IgD-negative memory B cell (primary cell): ENCODE data around the gene DCTN3. TPM values are rescaled to one million over a fixed set of nuclear protein-coding genes. Genes with fewer than 3 reads are reported as not detected.

Source experiments
- H3K27ac Mint-ChIP-seq, 3 donors: one replicate each; pipeline ENCODE4 v1.8.0; 2020 to 2022; ENCODE audit warnings: mild to moderate bottlenecking in 3 of 3, mixed read lengths in 3 of 3, moderate library complexity in 1 of 3
- H3K27me3 Mint-ChIP-seq: one replicate; pipeline ENCODE4 v1.8.0; 2021; ENCODE audit warnings: mixed read lengths
- H3K36me3 Mint-ChIP-seq: one replicate; pipeline ENCODE4 v1.8.0; 2020; ENCODE audit warnings: mild to moderate bottlenecking, mixed read lengths
- H3K4me1 Mint-ChIP-seq, 3 donors: one replicate each; pipeline ENCODE4 v1.8.0; 2020 to 2022; ENCODE audit warnings: mixed read lengths in 3 of 3, mild to moderate bottlenecking in 1 of 3
- H3K4me3 Mint-ChIP-seq, 4 donors: one replicate each; pipeline ENCODE4 v1.8.0; 2020 to 2022; ENCODE audit warnings: mild to moderate bottlenecking in 4 of 4, mixed read lengths in 4 of 4, moderate library complexity in 3 of 4
- H3K9me3 Mint-ChIP-seq, 3 donors: one replicate each; pipeline ENCODE4 v1.8.0; 2020 to 2021; ENCODE audit warnings: mixed read lengths in 3 of 3, mild to moderate bottlenecking in 1 of 3
- polyA plus RNA-seq: library from polyadenylated mRNA; unstranded; fragments of 300-500 nt; fragmentation: Illumina TruSeq; gene quantifications from one replicate; pipeline ENCODE4 v1.2.3, GENCODE V29; 2021

DCTN3 gene
- polyA plus RNA-seq, 1 donor from 2014 or later, result 113 TPM

GRCh38 chr9:34579808-34580163 is 40.5 kb downstream of the DCTN3 start:
- no peaks in the 10 kb centered on the region for H3K9me3 Mint-ChIP-seq
- H3K27me3 Mint-ChIP-seq, result peaks cover 50% of the 10 kb centered on the region
- no peak overlapping the region for H3K4me3 Mint-ChIP-seq
- peaks cover 0 to 7% (median 7%) of the 10 kb centered on the region in 3 donors for H3K4me1 Mint-ChIP-seq
- H3K36me3 Mint-ChIP-seq, result no peaks in the 10 kb centered on the region
- no peak overlapping the region for H3K27ac Mint-ChIP-seq

DNA sequence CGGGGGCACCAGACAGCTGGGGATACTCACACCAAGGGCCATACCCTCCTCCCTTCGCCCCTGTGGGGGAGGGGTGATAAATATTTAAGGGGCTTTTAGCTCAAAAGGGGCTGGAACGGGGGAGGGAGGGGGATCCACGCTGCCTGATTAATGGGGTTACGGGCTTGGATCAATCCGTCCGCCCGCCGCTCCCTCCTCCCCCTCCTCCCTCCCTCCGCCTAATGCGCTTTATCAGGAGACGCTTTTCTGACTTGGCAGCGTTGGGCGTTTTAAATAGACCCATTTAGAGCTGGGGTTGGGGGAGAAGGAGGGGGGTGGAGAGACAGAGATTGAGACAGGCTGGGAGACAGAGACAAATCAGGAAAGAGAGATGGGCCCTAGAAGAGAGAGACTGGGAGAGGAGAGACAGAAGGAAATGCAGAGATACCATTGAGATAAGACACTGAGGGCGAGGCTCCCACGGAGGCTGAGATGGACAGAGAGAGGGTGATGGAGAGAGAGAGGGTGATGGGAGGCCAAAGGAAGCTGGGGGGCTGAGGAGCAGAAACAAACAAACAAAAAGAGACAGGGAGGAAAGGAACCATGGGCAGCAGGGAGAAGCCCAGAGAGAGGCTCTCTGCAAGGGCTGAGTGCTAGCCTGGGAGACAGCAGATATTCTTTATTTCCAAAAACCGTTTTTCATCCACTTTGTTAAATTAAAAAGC is 41.0 kb downstream of the DCTN3 start:
- Mint-ChIP-seq H3K4me3 (no peak overlapping the region), H3K27me3 (peaks cover 50% of the 10 kb centered on the region), H3K9me3 (no peaks in the 10 kb centered on the region), H3K27ac (no peak overlapping the region), H3K4me1 (peaks cover 0 to 7% (median 7%) of the 10 kb centered on the region in 3 donors), H3K36me3 (no peaks in the 10 kb centered on the region)

GRCh38 chr9:34578241-34579103 is 41.8 kb downstream of the DCTN3 start:
- Mint-ChIP-seq H3K27ac (no peak overlapping the region), H3K36me3 (no peaks in the 10 kb centered on the region), H3K4me3 (peak overlapping the region in 3 of 4 donors; percentile 27 to 50 (median 35)), H3K27me3 (peaks cover 51% of the 10 kb centered on the region), H3K4me1 (peaks cover 0 to 7% (median 7%) of the 10 kb centered on the region in 3 donors), H3K9me3 (no peaks in the 10 kb centered on the region)

- Mint-ChIP-seq H3K4me3 (peak overlapping the region in 3 of 4 donors; percentile 50 to 85 (median 85)), H3K36me3 (no peaks in the 10 kb centered on the region), H3K4me1 (peaks cover 0 to 7% (median 7%) of the 10 kb centered on the region in 3 donors), H3K9me3 (no peaks in the 10 kb centered on the region), H3K27ac (no peak overlapping the region), H3K27me3 (peaks cover 52% of the 10 kb centered on the region)
Observed at GRCh38 chr9:34577400-34578240, 42.7 kb downstream of the DCTN3 start.

DNA sequence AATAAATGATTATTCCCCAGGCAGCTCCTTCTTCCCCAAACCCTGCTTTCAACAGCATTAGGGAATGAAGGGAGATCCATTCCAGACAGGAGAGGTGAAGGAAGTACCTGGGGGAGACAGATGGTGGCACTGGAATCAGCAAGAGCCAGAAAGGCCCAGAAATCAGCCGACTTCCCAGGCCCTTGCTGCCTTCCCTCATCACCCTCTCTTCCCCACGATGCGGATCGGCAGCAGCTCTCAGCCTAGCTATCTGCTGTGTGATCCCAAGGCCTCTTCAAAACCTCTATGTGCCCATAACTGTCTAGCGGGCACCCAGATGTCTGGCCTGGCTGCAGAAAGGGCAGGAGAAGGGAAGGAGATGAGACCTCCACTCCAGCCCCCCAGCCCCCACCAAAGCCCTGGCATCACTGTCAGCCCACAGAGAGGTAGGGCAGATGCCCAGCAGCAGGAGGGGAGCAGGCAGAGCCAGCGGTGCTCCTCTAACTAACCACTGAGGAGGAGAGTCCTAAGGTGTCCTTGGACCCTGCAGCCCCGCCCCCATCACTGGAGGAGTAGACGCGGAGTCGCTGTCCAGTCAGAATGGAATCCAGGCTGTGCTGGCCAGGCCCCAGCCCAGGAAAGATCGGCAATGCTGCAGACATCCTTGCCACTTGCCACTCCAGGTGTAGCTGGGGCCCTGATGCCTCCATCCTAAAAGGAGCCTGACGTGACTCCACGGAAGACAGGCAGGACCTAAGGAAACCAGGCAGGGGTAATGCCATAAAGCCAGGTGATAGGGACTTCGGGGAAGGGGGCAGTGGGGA is 43.5 kb downstream of the DCTN3 start:
- Mint-ChIP-seq H3K27ac (no peak overlapping the region), H3K36me3 (no peaks in the 10 kb centered on the region), H3K4me3 (peak overlapping the region in 2 of 4 donors; percentile 85), H3K9me3 (no peaks in the 10 kb centered on the region), H3K4me1 (peaks cover 0 to 7% (median 7%) of the 10 kb centered on the region in 3 donors), H3K27me3 (peaks cover 52% of the 10 kb centered on the region)

GRCh38 chr9:34575862-34576596 is 44.3 kb downstream of the DCTN3 start:
- peaks cover 49% of the 10 kb centered on the region for H3K27me3 Mint-ChIP-seq
- no peak overlapping the region for H3K27ac Mint-ChIP-seq
- H3K4me1 Mint-ChIP-seq, result peaks cover 0 to 8% (median 7%) of the 10 kb centered on the region in 3 donors
- no peaks in the 10 kb centered on the region for H3K9me3 Mint-ChIP-seq
- H3K36me3 Mint-ChIP-seq, result no peaks in the 10 kb centered on the region
- H3K4me3 Mint-ChIP-seq, result no peak overlapping the region

- H3K27me3 Mint-ChIP-seq, result peaks cover 42% of the 10 kb centered on the region
- H3K4me3 Mint-ChIP-seq, result no peak overlapping the region
- no peaks in the 10 kb centered on the region for H3K9me3 Mint-ChIP-seq
- no peaks in the 10 kb centered on the region for H3K36me3 Mint-ChIP-seq
- peaks cover 0 to 8% (median 7%) of the 10 kb centered on the region in 3 donors for H3K4me1 Mint-ChIP-seq
- H3K27ac Mint-ChIP-seq, result no peak overlapping the region
Observed at GRCh38 chr9:34575241-34575640, 45.1 kb downstream of the DCTN3 start.

DNA sequence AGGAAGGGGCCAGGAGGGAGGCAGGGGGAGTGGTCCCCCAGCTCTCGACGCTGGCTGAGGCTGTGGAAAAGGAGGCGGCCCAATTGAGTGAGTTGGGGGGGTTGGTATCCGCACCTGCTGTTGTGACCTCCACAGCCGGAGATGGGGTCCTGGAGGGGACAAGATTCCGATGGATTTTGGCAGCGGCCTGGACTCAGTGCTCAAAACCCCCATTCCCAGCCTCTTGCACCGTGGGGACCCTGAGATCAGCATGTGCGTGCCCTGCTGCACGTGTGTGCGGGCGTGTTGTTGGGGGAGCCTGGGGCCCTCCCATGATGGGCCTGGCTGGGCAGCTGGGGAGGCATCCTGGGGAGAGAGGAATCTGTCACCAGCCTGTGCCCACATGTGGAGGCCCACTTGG is 45.7 kb downstream of the DCTN3 start:
- Mint-ChIP-seq H3K4me3 (no peak overlapping the region), H3K36me3 (no peaks in the 10 kb centered on the region), H3K4me1 (peaks cover 0 to 8% (median 7%) of the 10 kb centered on the region in 3 donors), H3K27me3 (peaks cover 36% of the 10 kb centered on the region), H3K9me3 (no peaks in the 10 kb centered on the region), H3K27ac (no peak overlapping the region)

DNA sequence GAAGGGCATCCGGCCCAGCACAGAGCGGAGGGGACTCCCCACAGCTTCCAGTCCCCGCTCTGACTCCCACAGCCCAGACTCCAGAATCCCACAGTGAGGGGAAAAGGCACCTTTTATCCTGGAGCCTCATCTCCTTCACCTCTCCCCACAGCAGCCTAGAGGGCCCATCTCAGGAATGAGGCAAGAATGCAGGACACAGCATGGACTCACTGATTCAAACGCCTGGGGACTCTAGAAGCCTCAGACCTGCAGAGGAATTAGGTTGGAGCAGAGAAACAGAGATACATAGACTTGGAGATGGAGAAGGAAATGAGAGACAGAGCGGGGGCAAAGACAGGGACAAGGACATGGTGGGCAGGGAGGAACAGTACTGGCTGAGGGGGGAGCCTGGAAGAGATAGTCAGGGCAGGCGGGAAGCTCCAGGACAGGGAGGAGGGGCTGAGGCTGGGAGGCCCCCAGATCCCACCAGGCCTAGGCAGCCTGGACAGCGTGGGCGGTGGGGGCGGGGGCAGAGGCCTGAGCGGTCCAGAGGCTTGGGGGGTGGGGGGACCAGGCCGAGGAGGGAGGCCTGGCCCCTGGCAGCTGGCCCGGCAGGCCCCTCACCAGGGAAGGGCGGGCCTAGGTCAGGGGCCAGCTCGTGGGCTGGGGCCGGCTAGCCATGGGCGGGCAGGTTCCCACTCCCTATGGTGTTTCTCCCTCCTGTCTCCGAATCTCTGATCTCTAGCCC is 46.5 kb downstream of the DCTN3 start:
- Mint-ChIP-seq H3K9me3 (no peaks in the 10 kb centered on the region), H3K27me3 (peaks cover 32% of the 10 kb centered on the region), H3K4me1 (peaks cover 0 to 8% (median 5%) of the 10 kb centered on the region in 3 donors), H3K27ac (no peak overlapping the region), H3K4me3 (no peak overlapping the region), H3K36me3 (no peaks in the 10 kb centered on the region)

DNA sequence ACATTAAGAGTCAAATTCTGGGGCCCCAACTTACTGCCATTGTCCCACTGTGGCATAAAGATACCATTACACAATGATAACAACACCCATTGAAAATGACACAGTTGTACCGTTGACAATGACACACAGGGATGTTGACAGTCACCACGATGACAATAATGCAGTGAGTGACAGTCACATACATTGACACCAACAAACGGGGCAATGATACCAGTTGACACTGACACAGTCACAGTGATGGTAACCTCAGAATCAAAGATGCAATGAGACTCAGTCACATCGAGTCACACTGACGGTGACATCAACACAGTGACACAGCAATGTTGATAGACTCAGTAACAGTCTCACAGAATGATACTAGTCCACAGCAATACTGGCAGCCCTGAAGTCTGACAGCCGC is 47.7 kb downstream of the DCTN3 start:
- peaks cover 30% of the 10 kb centered on the region for H3K27me3 Mint-ChIP-seq
- no peaks in the 10 kb centered on the region for H3K9me3 Mint-ChIP-seq
- H3K4me3 Mint-ChIP-seq, result no peak overlapping the region
- no peaks in the 10 kb centered on the region for H3K36me3 Mint-ChIP-seq
- H3K4me1 Mint-ChIP-seq, result peaks cover 0 to 7% (median 5%) of the 10 kb centered on the region in 3 donors
- no peak overlapping the region for H3K27ac Mint-ChIP-seq

DNA sequence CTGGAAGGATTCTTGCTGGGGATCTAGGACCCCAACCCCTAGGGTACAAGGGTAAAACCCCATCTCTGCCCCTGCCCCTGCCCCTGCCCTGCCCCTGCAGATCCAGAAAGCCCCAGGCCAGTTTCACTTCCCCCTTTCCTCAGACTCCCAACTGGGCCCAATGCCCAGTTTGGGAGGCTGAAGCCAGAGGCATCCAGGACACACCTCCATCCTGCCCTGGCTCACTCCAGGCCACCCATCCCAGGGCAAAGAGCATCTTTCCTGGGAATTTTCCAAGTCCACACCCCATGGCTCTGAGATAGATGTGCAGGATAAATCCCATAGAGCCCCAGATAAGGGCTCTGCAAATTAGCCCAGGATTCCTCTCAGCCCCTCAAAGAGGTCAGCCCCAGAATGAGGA is 48.2 kb downstream of the DCTN3 start:
- Mint-ChIP-seq H3K36me3 (no peaks in the 10 kb centered on the region), H3K27me3 (peaks cover 28% of the 10 kb centered on the region), H3K4me1 (peaks cover 0 to 2% (median 2%) of the 10 kb centered on the region in 3 donors), H3K27ac (no peak overlapping the region), H3K4me3 (peak overlapping the region in 1 of 4 donors; percentile 57), H3K9me3 (no peaks in the 10 kb centered on the region)

- H3K4me3 Mint-ChIP-seq, result no peak overlapping the region
- H3K9me3 Mint-ChIP-seq, result no peaks in the 10 kb centered on the region
- peaks cover 26% of the 10 kb centered on the region for H3K27me3 Mint-ChIP-seq
- H3K36me3 Mint-ChIP-seq, result no peaks in the 10 kb centered on the region
- H3K4me1 Mint-ChIP-seq, result peaks cover 0 to 2% (median 1%) of the 10 kb centered on the region in 3 donors
- H3K27ac Mint-ChIP-seq, result no peak overlapping the region
Observed at GRCh38 chr9:34571481-34571810, 48.8 kb downstream of the DCTN3 start.

DNA sequence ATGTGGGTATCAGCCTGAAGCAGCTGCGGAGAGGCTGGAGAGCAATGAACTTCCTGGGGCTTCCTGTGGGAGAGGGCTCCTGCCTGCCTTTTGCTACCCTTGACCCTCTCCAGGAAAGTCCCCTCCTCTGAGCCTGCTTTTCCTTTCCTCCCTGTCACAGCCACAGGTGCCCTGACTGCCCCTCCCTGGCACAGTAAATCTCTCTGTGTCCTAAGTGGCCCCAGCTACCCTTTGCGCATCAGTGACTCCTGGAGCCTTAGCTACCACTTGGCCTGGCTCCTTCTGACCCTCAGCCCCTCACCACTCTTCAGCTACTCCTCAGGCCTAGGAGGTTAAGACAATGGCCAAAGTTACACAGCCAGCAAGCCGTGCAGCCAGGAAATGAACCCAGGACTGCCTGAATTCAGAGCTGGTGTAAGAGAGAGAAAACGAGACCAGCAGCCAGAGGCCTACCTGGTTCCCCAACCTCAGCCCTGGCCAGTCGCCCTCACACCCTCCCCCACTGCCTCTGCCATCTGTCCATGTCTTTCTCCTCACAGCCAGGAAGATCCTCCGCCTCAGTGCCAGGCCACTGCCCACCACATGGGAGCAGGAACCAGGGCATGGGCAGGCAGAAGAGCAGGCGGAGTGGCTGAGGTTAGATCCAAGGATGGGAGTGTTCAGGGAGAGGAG is 49.4 kb downstream of the DCTN3 start:
- Mint-ChIP-seq H3K9me3 (no peaks in the 10 kb centered on the region), H3K4me1 (peaks cover 0 to 1% (median 0%) of the 10 kb centered on the region in 3 donors), H3K27ac (no peak overlapping the region), H3K4me3 (peak overlapping the region in 1 of 4 donors; percentile 3), H3K27me3 (peaks cover 21% of the 10 kb centered on the region), H3K36me3 (no peaks in the 10 kb centered on the region)
